ENCODE results near the gene SLC9A7. TPM values are rescaled to one million over a fixed set of nuclear protein-coding genes. Genes with fewer than 3 reads are reported as not detected.

The SLC9A7 gene
- total RNA-seq, 2 donors from 2014 or later: 6.5 to 7.5 TPM

DNA sequence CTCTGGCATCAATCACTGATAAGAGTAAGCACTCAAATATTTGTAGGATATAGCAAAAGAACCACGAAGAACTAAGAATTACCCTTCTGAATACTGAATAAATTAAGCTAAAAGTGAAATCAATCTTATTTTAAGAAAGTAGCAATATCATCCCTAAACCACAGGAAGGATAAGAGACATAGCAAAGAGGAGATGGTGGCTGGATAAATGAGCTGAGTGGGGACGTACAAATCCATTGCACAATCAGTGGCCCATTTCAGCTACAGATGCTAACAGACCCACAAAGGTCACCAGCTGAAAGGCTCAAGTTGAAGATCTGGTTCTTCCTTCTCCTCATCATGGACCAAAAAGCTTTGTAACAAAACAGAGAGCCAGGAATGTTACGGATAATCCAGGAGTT lies 77.1 kb downstream of the SLC9A7 start:
- Histone ChIP-seq H3K36me3 (no peaks in the 10 kb centered on the region), H3K27ac (no peak overlapping the region), H3K9me3 (no peaks in the 10 kb centered on the region), H3K27me3 (no peaks in the 10 kb centered on the region), H3K4me3 (no peak overlapping the region), H3K4me1 (no peaks in the 10 kb centered on the region)
- no peak for DNase-seq (ENCODE audit: low spot score)
- TF ChIP-seq, protein P1, sequence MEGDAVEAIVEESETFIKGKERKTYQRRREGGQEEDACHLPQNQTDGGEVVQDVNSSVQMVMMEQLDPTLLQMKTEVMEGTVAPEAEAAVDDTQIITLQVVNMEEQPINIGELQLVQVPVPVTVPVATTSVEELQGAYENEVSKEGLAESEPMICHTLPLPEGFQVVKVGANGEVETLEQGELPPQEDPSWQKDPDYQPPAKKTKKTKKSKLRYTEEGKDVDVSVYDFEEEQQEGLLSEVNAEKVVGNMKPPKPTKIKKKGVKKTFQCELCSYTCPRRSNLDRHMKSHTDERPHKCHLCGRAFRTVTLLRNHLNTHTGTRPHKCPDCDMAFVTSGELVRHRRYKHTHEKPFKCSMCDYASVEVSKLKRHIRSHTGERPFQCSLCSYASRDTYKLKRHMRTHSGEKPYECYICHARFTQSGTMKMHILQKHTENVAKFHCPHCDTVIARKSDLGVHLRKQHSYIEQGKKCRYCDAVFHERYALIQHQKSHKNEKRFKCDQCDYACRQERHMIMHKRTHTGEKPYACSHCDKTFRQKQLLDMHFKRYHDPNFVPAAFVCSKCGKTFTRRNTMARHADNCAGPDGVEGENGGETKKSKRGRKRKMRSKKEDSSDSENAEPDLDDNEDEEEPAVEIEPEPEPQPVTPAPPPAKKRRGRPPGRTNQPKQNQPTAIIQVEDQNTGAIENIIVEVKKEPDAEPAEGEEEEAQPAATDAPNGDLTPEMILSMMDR (IDR thresholded peaks at IDR 0.05): no peak

DNA sequence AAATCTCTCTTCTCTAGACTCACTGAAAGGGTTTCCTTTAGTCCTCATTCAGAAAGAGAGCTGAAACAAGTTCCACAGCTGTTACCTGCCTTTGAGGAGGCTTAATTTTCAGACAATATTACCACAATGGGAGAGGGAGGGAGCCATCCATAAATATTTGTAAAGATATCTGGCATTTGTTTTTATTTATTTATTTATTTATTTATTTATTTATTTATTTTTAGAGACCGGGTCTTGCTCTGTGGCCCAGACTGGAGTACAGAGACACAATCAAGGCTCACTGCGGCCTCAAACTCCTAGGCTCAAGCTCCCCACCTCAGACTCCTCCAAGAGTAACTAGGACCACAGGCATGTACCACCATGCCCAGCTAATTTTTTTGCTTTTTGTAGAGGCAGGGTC lies 80.7 kb downstream of the SLC9A7 start:
- Histone ChIP-seq H3K9me3 (no peaks in the 10 kb centered on the region), H3K4me1 (no peaks in the 10 kb centered on the region), H3K36me3 (no peaks in the 10 kb centered on the region), H3K27ac (no peak overlapping the region), H3K27me3 (no peaks in the 10 kb centered on the region), H3K4me3 (no peak overlapping the region)
- TF ChIP-seq, protein P1 (IDR thresholded peaks at IDR 0.05): no peak
- DNase-seq (ENCODE audit: low spot score): no peak

DNA sequence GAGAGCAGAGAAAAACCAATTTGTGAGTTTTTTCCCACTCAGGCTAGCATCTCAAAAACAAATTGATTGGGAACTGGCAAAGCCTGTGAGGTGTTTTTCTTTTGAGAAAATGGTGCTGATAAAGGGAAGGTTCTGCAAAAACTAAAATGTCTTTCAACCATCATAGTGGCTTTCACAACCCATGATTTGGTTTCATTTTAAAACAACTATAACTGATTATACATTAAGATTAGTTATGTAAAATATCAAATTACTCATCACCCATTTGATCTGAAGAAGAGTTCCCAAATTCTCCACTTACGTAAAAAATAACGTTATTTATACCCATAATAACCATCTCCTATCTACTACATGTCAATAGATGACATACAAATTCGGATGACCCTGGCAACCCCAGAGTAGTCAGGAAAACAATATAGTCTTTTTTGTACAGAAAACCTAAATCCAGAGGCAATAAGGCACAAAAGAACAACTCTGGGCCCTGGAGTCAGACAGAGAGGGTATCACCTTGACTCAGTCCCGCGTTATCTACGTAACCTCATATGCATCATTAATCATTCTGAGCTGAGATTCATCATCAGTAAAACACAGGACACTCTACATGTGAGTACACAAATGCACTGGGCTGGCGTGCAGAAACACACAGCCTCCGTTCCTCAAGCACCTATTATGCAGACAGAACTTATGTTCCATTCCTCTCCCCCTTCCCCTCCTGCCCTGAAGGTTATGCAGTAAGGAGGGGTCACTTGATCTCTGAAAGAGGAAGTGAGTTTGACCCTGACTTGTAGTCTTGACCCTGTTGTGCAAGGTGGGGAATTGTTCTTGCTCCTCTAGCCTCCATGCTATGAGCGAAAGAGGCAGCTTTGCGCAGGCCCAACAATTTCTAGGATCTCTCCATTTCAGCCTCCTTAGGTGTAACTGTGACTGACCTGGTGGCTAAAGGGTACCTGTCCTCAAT lies 82.2 kb downstream of the SLC9A7 start:
- Histone ChIP-seq H3K36me3 (no peaks in the 10 kb centered on the region), H3K9me3 (no peaks in the 10 kb centered on the region), H3K27ac (no peak overlapping the region), H3K27me3 (no peaks in the 10 kb centered on the region), H3K4me3 (no peak overlapping the region), H3K4me1 (no peaks in the 10 kb centered on the region)
- TF ChIP-seq, protein P1 (IDR thresholded peaks at IDR 0.05): no peak
- no peak for DNase-seq (ENCODE audit: low spot score)

DNA sequence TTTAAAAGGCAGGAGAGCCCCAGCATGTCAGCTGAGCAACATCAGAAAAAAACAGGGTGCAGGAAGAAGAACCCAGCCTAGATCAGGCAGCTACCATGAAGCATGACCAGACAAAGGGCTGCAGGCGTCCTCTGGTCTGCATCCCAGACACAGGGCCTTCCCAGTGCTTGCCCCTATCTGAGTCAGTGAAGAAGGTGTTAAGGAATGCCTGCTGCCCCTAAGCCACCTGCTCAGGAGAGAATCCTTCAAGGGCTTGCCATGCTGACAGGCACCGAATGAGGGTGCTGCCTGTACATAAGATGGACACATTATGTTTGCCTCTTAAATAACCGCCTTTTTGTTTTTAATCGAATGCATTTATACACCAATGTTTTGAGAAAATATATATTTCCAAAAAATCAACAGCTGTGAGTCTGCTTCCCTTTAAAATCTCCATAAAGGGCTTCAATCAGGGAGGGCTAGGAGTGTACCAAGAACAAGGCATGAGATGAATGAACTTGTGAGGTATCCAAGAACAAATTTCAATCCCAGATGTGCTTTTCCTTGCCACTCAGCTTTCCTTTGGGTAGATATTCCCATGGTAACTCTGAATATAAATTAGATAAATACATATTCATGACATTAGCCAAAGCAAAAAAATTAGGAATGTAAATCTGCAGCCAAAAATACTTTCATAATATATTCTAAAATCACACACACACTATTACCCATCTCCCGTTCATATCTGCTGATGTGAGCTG lies 85.1 kb downstream of the SLC9A7 start:
- Histone ChIP-seq H3K4me1 (no peaks in the 10 kb centered on the region), H3K27ac (no peak overlapping the region), H3K36me3 (no peaks in the 10 kb centered on the region), H3K4me3 (no peak overlapping the region), H3K9me3 (no peaks in the 10 kb centered on the region), H3K27me3 (no peaks in the 10 kb centered on the region)
- TF ChIP-seq, protein P1 (IDR thresholded peaks at IDR 0.05): no peak
- no peak for DNase-seq (ENCODE audit: low spot score)

DNA sequence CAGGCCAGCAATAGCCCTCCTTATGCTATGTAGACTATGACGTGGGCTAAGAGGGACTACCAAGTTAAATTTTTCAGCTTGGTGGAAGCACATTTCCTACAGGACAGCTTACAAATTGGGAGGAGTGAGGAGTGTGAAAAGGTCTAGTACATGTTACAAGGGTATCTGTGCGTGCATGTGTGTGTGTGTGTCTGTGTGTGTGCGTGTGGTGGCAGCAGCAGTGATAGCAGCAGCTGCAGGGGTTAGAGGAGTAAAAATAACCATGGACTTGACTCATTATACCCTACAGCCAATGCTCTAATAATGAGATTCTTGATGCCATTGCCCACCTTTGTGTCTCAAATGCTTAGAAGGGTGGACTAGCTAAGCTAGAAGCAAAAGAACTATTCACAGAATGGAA lies 88.6 kb downstream of the SLC9A7 start:
- Histone ChIP-seq H3K27ac (no peak overlapping the region), H3K36me3 (no peaks in the 10 kb centered on the region), H3K9me3 (no peaks in the 10 kb centered on the region), H3K4me3 (no peak overlapping the region), H3K4me1 (no peaks in the 10 kb centered on the region), H3K27me3 (no peaks in the 10 kb centered on the region)
- TF ChIP-seq, protein P1 (IDR thresholded peaks at IDR 0.05): no peak
- no peak for DNase-seq (ENCODE audit: low spot score)
